ENCODE results near the gene CFAP299.

DNA sequence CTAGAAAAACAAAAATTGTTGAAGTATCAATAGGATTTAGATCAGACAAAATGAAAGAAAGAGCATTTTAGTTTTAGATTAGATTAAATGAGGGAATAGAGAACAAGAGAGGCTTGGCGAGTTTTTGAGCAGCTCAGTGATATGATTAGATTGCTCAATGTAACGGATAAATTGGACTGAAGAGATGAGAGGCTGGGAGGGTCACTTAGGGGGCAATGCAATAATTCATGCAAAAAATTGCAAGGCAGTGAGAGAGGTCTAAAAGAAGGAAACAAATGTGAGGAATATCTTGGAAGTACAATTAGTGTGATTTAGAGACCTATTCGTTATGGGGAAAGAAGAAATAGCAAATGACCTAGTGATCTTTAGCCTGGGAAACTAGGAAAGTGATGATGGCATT, 644.7 kb downstream of the CFAP299 start:
- TF ChIP-seq, protein P1, sequence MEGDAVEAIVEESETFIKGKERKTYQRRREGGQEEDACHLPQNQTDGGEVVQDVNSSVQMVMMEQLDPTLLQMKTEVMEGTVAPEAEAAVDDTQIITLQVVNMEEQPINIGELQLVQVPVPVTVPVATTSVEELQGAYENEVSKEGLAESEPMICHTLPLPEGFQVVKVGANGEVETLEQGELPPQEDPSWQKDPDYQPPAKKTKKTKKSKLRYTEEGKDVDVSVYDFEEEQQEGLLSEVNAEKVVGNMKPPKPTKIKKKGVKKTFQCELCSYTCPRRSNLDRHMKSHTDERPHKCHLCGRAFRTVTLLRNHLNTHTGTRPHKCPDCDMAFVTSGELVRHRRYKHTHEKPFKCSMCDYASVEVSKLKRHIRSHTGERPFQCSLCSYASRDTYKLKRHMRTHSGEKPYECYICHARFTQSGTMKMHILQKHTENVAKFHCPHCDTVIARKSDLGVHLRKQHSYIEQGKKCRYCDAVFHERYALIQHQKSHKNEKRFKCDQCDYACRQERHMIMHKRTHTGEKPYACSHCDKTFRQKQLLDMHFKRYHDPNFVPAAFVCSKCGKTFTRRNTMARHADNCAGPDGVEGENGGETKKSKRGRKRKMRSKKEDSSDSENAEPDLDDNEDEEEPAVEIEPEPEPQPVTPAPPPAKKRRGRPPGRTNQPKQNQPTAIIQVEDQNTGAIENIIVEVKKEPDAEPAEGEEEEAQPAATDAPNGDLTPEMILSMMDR (conservative IDR thresholded peaks at IDR 0.05; ENCODE audit: low read depth, low read length), result no peak
- TF ChIP-seq EZH2 (IDR thresholded peaks at IDR 0.05; ENCODE audit: borderline replicate concordance, low read depth, low read length, poor library complexity, severe bottlenecking), result no peak
